H1 (cell line): ENCODE measurements around the gene MCM7. TPM values are rescaled to one million over a fixed set of nuclear protein-coding genes. Genes with fewer than 3 reads are reported as not detected.
"Not testable (repeated sequence)": the region's sequence is repeated elsewhere in the genome, so short reads cannot be mapped to it uniquely, and the experiment has no call there.

Experiments used
- CTCF ChIA-PET: fragments of 300-600 bp; sonication (Branson Sonifier 250); formaldehyde crosslinking; loops from one replicate; lab custom pipeline; 2021; ENCODE audit not compliant: partially characterized antibody; lab: Charles Lee
- POLR2A ChIA-PET: fragments of 300-600 bp; sonication (Branson Sonifier 250); formaldehyde crosslinking; loops from one replicate; lab custom pipeline; 2021; ENCODE audit warnings: inconsistent platforms; ENCODE audit not compliant: partially characterized antibody; lab: Charles Lee
- DNase-seq, 2 experiments: peaks; one replicate each; pipeline versions ENCODE4 v3.0.0 to v3.0.0-alpha.2; 2010 to 2022; ENCODE audit warnings: low spot score in 2 of 2, low read depth in 1 of 2, mixed read lengths in 1 of 2
- FAIRE-seq: peaks from 2 replicates; lab custom pipeline; 2011; peaks lifted over from hg19 to GRCh38; lab: Jason Lieb, UNC
- H2AFZ ChIP-seq: 2 replicates; pipeline ENCODE4 v1.8.1; 2012; ENCODE audit warnings: low read length, inconsistent platforms
- H2AK5ac ChIP-seq: 2 replicates; pipeline ENCODE4 v1.6.1; 2013; ENCODE audit warnings: low read depth, low read length
- H2BK120ac ChIP-seq: replicated peaks from 2 replicates; pipeline ENCODE3; 2013; ENCODE audit warnings: low read depth, low read length, inconsistent platforms
- H2BK12ac ChIP-seq: 2 replicates; pipeline ENCODE4 v1.6.1; 2013; ENCODE audit warnings: low read depth, low read length
- H2BK15ac ChIP-seq: 2 replicates; pipeline ENCODE4 v1.6.1; 2013; ENCODE audit warnings: low read length
- H2BK20ac ChIP-seq: 2 replicates; pipeline ENCODE4 v1.6.1; 2013; ENCODE audit warnings: low read length
- H2BK5ac ChIP-seq: 2 replicates; pipeline ENCODE4 v1.6.1; 2013; ENCODE audit warnings: low read depth, low read length
- H3K14ac ChIP-seq: 2 replicates; pipeline ENCODE4 v1.6.1; 2013; ENCODE audit warnings: inconsistent platforms; ENCODE audit not compliant: insufficient read length
- H3K18ac ChIP-seq: 2 replicates; pipeline ENCODE4 v1.6.1; 2013; ENCODE audit warnings: low read length; ENCODE audit errors: extremely low read depth
- H3K23ac ChIP-seq: 2 replicates; pipeline ENCODE4 v1.6.1; 2013; ENCODE audit warnings: inconsistent platforms; ENCODE audit not compliant: insufficient read length
- H3K23me2 ChIP-seq: 2 replicates; pipeline ENCODE4 v1.6.1; 2013; ENCODE audit warnings: low read depth, low read length
- H3K27ac ChIP-seq: 2 replicates; pipeline ENCODE4 v1.6.1; 2011; ENCODE audit warnings: low read depth, low read length, inconsistent platforms
- H3K27me3 ChIP-seq, 4 experiments: replicated peaks in 1 of 4; 1 replicate in 1 of 4; 2 replicates in 3 of 4; pipeline versions ENCODE4 v1.6.1 to v1.8.1; 2011 to 2013; ENCODE audit warnings: low read length in 3 of 4, mild to moderate bottlenecking in 3 of 4, inconsistent platforms in 2 of 4, mixed read lengths in 2 of 4, moderate library complexity in 1 of 4; ENCODE audit not compliant: control insufficient read depth in 3 of 4, insufficient read depth in 3 of 4; ENCODE audit errors: extremely low read depth in 1 of 4
- H3K36me3 ChIP-seq, 4 experiments: 2 replicates each; pipeline versions ENCODE4 v1.6.1 to v1.8.1; 2011 to 2013; ENCODE audit warnings: mild to moderate bottlenecking in 4 of 4, low read length in 3 of 4, moderate library complexity in 2 of 4, control low read depth in 1 of 4, inconsistent platforms in 1 of 4; ENCODE audit not compliant: insufficient read depth in 4 of 4, control insufficient read depth in 2 of 4
- H3K4ac ChIP-seq: replicated peaks from 2 replicates; pipeline ENCODE3; 2013; ENCODE audit warnings: low read length, low read depth, mixed read lengths, inconsistent platforms; ENCODE audit not compliant: insufficient read length
- H3K4me1 ChIP-seq, 4 experiments: replicated peaks in 1 of 4; 1 replicate in 1 of 4; 2 replicates in 3 of 4; pipeline versions ENCODE4 v1.6.1 to v1.8.1; 2011 to 2013; ENCODE audit warnings: low read length in 3 of 4, inconsistent platforms in 2 of 4, mixed read lengths in 1 of 4; ENCODE audit not compliant: insufficient read depth in 4 of 4, control insufficient read depth in 3 of 4
- H3K4me2 ChIP-seq, 2 experiments: 2 replicates each; pipeline versions ENCODE4 v1.6.1 to v1.8.1; 2011 to 2013; ENCODE audit warnings: low read depth in 2 of 2, low read length in 2 of 2, control low read depth in 1 of 2, inconsistent platforms in 1 of 2, mild to moderate bottlenecking in 1 of 2; ENCODE audit not compliant: insufficient read depth in 1 of 2
- H3K4me3 ChIP-seq, 4 experiments: fragments of 200-600, 300-600 bp in 1 of 4; sonication (generic), shearing (Covaris generic), sonication (Bioruptor Twin) in 1 of 4; 2 replicates each; pipeline versions ENCODE4 v1.5.1 to v1.8.1; 2011 to 2016; ENCODE audit warnings: low read length in 4 of 4, low read depth in 3 of 4, control low read depth in 2 of 4, inconsistent platforms in 2 of 4, mild to moderate bottlenecking in 2 of 4, mixed read lengths in 1 of 4, moderate library complexity in 1 of 4; ENCODE audit not compliant: insufficient read depth in 2 of 4; ENCODE audit errors: extremely low read depth in 1 of 4
- H3K56ac ChIP-seq: replicated peaks from 2 replicates; pipeline ENCODE3; 2013; ENCODE audit warnings: low read depth, mild to moderate bottlenecking, mixed read lengths, low read length, inconsistent platforms; ENCODE audit not compliant: insufficient read length
- H3K79me1 ChIP-seq: 2 replicates; pipeline ENCODE4 v1.6.1; 2013; ENCODE audit warnings: low read depth, low read length, control low read depth
- H3K79me2 ChIP-seq, 2 experiments: 2 replicates each; pipeline versions ENCODE4 v1.6.1 to v1.8.1; 2012 to 2013; ENCODE audit warnings: low read length in 2 of 2, mild to moderate bottlenecking in 2 of 2, inconsistent platforms in 1 of 2; ENCODE audit not compliant: insufficient read depth in 2 of 2, control insufficient read depth in 1 of 2
- H3K9ac ChIP-seq, 4 experiments: replicated peaks in 1 of 4; 1 replicate in 1 of 4; 2 replicates in 3 of 4; pipeline versions ENCODE4 v1.6.1 to v1.8.1; 2011 to 2013; ENCODE audit warnings: low read depth in 3 of 4, low read length in 3 of 4, control low read depth in 2 of 4, mild to moderate bottlenecking in 2 of 4, moderate library complexity in 2 of 4, inconsistent platforms in 1 of 4; ENCODE audit errors: extremely low read depth in 1 of 4
- H3K9me3 ChIP-seq, 2 experiments: 2 replicates each; pipeline versions ENCODE4 v1.6.1 to v1.8.1; 2012 to 2013; ENCODE audit warnings: mild to moderate bottlenecking in 2 of 2, moderate library complexity in 2 of 2, control low read depth in 1 of 2, inconsistent platforms in 1 of 2, low read depth in 1 of 2, low read length in 1 of 2, mixed read lengths in 1 of 2; ENCODE audit not compliant: insufficient read depth in 2 of 2
- H4K20me1 ChIP-seq, 2 experiments: replicated peaks in 1 of 2; 2 replicates each; pipeline versions ENCODE3 to v1.8.1; 2011 to 2013; ENCODE audit warnings: inconsistent platforms in 2 of 2, low read length in 2 of 2, mild to moderate bottlenecking in 1 of 2; ENCODE audit not compliant: insufficient read depth in 2 of 2, control insufficient read depth in 1 of 2
- H4K5ac ChIP-seq: 2 replicates; pipeline ENCODE4 v1.6.1; 2013; ENCODE audit warnings: low read length, low read depth, mixed read lengths, inconsistent platforms; ENCODE audit not compliant: insufficient read length
- H4K8ac ChIP-seq: 2 replicates; pipeline ENCODE4 v1.8.0; 2013; ENCODE audit warnings: mild to moderate bottlenecking, moderate library complexity, low read length, inconsistent platforms; ENCODE audit not compliant: insufficient read depth; ENCODE audit errors: extremely low read depth
- H4K91ac ChIP-seq: replicated peaks from 2 replicates; pipeline ENCODE3; 2013; ENCODE audit warnings: low read length, mixed read lengths, inconsistent platforms; ENCODE audit not compliant: insufficient read length
- CTCF ChIP-seq, 3 experiments: IDR thresholded peaks; 1 replicate in 2 of 3; 2 replicates in 1 of 3; pipeline versions ENCODE4 v1.5.1 to v1.6.1; 2011; ENCODE audit warnings: low read length in 3 of 3, mild to moderate bottlenecking in 3 of 3, inconsistent platforms in 2 of 3, low read depth in 1 of 3, moderate library complexity in 1 of 3; ENCODE audit not compliant: insufficient read depth in 1 of 3; ENCODE audit errors: control extremely low read depth in 1 of 3
- KDM1A ChIP-seq: fragments of 200-600, 300-600 bp; sonication (generic); IDR thresholded peaks from 2 replicates; pipeline ENCODE4 v1.7.1; 2016; ENCODE audit warnings: mild to moderate bottlenecking, low read length, borderline replicate concordance
- MAFK ChIP-seq: IDR thresholded peaks from 2 replicates; pipeline ENCODE4 v1.6.1; 2012; ENCODE audit warnings: low read depth, mild to moderate bottlenecking, improper control_type of control experiment, low read length
- NRF1 ChIP-seq: IDR thresholded peaks from 2 replicates; pipeline ENCODE4 v1.6.1; 2011; ENCODE audit warnings: mild to moderate bottlenecking, low read depth, low read length, improper control_type of control experiment
- RXRA ChIP-seq: IDR thresholded peaks from 2 replicates; pipeline ENCODE4 v1.6.1; 2011; ENCODE audit warnings: low read depth, mild to moderate bottlenecking, low read length, moderate library complexity; ENCODE audit not compliant: insufficient read depth
- WGBS, 2 experiments: shearing (Covaris generic) in 1 of 2; methylation state at CpG; one replicate each; pipeline versions ENCODE4 v1.1.6 to v1.1.7; 2013 to 2015; ENCODE audit warnings: low lambda C conversion rate in 2 of 2, mixed read lengths in 2 of 2, inconsistent platforms in 1 of 2, low coverage in 1 of 2, missing lambda C conversion rate in 1 of 2; ENCODE audit not compliant: insufficient replicate concordance in 2 of 2, insufficient coverage in 1 of 2, insufficient read length in 1 of 2; ENCODE audit errors: extremely low coverage in 1 of 2, missing lambda C conversion rate in 1 of 2; 5-methylcytosine and 5-hydroxymethylcytosine counted together
- polyA plus RNA-seq, 7 experiments: library from polyadenylated mRNA; depleted of rRNA in 3 of 7; stranded (reverse) in 5 of 7; unstranded in 2 of 7; fragments of >200 nt in 5 of 7; fragments of 200-250 nt in 2 of 7; gene quantifications; 1 replicate in 5 of 7; 2 replicates in 1 of 7; 4 replicates in 1 of 7; pipeline versions ENCODE4 v1.2.1 to v1.2.3, GENCODE V29; 2011 to 2013; ENCODE audit warnings: missing spikeins in 2 of 7, mixed read lengths in 2 of 7
- total RNA-seq: library from RNA; stranded (reverse); fragmentation: NEBNext Ultra II Directional; extraction: Animal tissue kit (Norgen Biotek cat#: 25700); gene quantifications from 2 replicates; pipeline ENCODE4 v1.2.1, GENCODE V29; 2021

Gene MCM7
- total and polyA plus RNA-seq, 2 of the 8 experiments (the other 6 are each of a cell fraction or from before 2014, with no cell fraction given) = 313 to 344 TPM

GRCh38 chr7:100147278-100147677 is 46.1 kb upstream of the MCM7 start (continued):
- TF ChIP-seq CTCF (IDR thresholded peaks at IDR 0.05; ENCODE audit: control extremely low read depth in 1 of 3, insufficient read depth in 1 of 3, low read depth in 1 of 3, low read length in 3 of 3) = no peak
- TF ChIP-seq KDM1A = no peak
- TF ChIP-seq RXRA = no peak
- TF ChIP-seq MAFK = no peak
- TF ChIP-seq NRF1 = no peak

GRCh38 chr7:100146350-100146749 is 45.2 kb upstream of the MCM7 start:
- not testable (repeated sequence) for H4K8ac ChIP-seq, H3K27ac ChIP-seq, H3K56ac ChIP-seq, H2AFZ ChIP-seq, H4K20me1 ChIP-seq, H2AK5ac ChIP-seq, H3K36me3 ChIP-seq, H4K5ac ChIP-seq, H2BK12ac ChIP-seq, H3K14ac ChIP-seq, FAIRE-seq, H3K79me1 ChIP-seq, H2BK15ac ChIP-seq, H3K4me3 ChIP-seq, H3K9ac ChIP-seq, H3K9me3 ChIP-seq, H2BK20ac ChIP-seq, H3K4me1 ChIP-seq, H2BK120ac ChIP-seq, H2BK5ac ChIP-seq, H3K18ac ChIP-seq, H4K91ac ChIP-seq, H3K23me2 ChIP-seq, H3K23ac ChIP-seq, H3K4ac ChIP-seq, DNase-seq, H3K4me2 ChIP-seq, H3K27me3 ChIP-seq
- ChIA-PET POLR2A (interaction anchor here (0.7 to 1.8 kb wide), 4 partner anchors 8 to 54 kb away, joined by 3 to 6 read pairs (median 3); no protein-coding TSS in a partner anchor), CTCF (interaction anchor here (0.6 to 10.2 kb wide), 6 partner anchors 14 to 480 kb away, joined by 3 to 108 read pairs (median 7); no protein-coding TSS in a partner anchor)
- WGBS, 2 experiments = 98% methylated on average over 4 of the region's 4 CpGs; no CpG with 5 or more reads in 1 of the 2 experiments
- H3K79me2 ChIP-seq = peaks cover 0 to 12% of the 10 kb centered on the region in 2 experiments; a peak in 2 of 4 replicates
